CD4-positive, alpha-beta T cell treated with Interleukin-21 for 1 hour (primary cell): Measurements from ENCODE around the gene CFAP161.

Experiments used
- DNase-seq: peaks from one replicate; pipeline ENCODE4 v3.0.0-alpha.2; 2020

Gene CFAP161

DNA sequence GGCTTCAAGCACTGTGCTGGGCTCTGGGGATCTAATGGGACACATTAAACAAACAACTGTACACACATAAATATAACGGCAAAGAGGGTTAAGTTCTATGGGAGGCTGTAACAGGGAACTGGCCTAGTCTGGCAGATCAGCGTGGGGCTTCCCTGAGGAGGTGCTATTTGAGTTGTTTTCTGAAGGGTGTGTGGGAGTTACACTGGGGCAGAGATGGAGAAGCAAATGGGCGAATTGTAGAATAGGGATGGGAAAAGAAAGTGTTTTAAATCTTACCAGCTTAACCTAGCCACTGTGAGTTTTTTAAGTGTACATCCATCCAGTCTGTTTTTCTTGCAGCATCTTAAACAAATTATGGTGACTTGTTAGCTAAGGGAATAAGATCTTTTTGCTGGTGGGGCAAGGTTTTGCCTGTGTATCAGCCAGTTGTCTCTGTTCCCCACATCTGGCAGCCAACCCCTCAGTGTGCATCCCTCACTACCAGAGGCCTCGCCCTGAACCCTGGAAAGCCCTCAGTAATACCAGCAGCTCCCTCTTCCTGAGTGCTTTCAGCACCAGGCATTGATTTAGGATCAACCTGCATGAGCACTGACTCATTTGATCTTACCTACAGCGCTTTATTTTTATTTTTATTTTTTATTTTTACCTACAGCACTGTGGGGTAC is 51.7 kb downstream of the CFAP161 start:
- no peak for DNase-seq

DNA sequence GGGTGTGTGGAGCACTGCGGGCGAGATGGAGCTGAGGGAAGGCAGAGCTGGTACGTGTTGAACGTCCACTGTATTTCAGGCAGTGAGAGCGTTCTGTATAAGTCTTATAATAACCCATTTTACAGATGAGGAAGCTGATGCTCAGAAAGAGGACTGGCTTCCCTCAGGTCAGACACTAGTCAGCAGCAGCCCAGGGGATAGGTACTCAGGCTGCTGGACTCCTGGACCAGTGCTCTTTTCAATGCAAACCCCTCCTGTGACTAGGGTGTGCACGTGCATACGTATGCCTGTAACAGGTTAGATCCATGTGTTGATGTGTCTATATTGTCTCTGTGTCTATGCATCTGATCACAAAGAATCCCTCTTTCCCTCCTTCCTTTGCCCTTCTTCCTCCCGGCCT is 54.3 kb downstream of the CFAP161 start:
- DNase-seq, result no peak

GRCh38 chr15:81189583-81190283 is 55.7 kb downstream of the CFAP161 start:
- no peak for DNase-seq

DNA sequence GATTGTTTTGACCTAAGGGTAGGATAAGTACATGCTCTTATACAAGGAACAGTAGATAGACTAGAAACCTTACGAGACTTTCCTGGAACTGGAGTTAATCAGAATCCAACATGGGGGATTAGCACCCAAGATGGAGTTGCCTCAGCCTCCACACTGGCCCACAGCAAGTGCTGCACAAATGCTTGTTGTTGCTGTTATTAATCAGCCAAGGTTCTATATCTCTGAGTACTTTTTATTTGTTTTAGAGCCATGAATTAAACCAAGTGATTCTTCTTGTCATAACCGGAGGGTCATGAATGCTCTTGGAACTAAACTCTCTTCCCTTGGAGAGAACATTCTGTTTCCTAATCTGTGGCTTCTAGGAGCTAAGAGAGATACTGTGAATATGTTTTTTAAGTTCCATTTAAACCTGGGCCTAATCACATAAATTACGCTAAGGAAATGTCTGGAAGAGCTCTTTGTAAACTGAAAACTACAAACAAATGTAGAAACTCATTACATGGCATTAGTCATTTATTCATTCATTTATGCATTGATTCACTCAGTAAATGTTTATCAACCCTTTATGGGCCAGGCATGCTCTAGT is 56.9 kb downstream of the CFAP161 start:
- DNase-seq, result no peak

DNA sequence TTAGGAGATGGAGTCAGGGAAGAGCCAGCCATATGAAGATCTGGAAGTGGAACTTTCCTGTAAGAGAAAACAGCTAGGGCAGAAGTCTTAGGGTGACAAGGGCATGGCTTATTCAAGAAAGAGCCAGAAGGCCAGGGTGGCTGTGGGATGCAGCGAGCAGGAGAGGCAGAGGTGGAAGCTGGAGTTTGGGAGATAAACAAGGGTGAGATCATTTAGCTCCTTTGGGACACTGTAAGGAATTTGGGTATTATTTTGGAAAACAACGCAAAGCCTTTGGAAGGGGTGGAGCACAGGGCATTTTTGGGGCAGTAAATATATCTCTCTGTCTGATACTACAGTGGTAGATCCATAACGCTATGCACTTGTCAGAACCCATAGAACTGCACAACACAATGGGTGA is 57.6 kb downstream of the CFAP161 start:
- DNase-seq, result no peak

DNA sequence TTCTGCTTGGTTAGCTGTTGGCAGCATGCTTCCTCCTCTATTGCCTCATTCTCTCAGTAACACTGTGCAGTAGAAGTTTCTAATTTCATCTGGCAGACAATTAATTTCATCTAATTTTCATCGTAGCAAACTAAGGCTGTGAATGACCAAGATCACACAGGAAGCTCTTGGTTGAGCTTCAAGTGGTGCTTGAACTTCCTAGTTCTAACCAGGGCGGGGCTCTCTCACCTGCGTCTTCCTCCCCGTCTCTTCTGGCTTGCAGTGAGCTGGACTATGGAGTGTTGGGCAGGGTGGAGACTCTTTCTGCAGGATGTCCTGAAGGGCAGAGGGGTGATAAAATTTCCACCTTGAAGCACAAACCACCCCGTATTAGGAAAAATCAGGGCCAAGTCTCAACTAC is 60.7 kb downstream of the CFAP161 start:
- DNase-seq, result no peak

GRCh38 chr15:81195339-81195864 is 61.3 kb downstream of the CFAP161 start:
- DNase-seq, result no peak

DNA sequence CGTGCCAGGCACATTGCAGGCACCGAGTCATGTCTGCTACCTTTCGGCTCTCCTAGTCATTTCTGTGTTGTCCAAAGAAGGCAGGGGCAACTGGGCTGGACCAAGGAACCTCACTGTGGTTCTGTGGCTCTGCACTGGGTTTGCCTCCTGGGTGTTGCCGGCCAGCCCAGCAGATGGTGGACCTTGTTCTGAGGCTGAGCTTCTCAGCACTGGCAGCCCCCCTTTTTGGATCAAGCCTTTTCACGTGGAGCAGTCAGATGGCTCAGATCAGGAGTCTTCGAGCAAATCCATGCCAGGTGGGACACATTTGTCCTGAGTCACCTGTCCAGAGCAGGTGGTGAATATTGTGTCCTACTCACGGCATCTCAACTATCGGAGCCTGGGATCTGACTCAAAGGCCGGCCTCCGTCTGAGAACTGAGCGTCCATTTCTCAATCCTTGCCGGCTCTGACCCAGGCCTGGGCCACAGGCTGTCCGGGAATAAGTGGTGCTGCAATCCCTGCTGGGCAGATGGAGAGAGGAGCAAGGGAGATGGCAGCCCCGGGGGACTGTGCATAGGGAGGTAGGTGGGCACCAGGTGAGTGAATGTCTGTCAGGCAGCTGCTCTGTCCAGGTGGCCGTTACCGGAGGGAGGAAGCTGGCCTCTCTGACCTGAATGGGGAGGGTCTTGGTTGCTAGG is 62.6 kb downstream of the CFAP161 start, which contains the start of gene IL16:
TSS of gene IL16 (plus strand) at position 304 of the 679 bp plus-strand sequence. CDS start 28,521 bp downstream, outside the sequence.
- DNase-seq, result no peak

DNA sequence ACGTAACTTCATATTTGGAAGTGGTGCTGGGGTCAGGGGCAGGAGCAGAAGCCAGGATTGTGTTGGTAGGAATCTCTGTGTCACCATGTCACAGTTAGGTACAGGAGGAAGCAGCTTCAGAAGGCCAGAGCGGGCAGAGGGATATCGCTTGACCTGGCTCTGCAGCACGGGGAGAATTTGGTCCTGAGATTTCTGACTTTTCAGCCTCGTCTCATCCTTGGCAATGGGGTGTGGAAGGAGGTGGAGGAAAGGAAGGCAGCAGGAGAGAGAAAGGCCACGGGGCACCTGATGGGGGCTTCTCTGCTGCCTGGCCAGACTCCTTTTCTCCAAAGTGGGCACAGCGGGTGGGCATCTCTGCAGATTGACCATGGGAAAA is 63.2 kb downstream of the CFAP161 start:
- DNase-seq, result no peak

- DNase-seq, result no peak
These were observed 63.7 kb downstream of the CFAP161 start for GRCh38 chr15:81197688-81198281.
